Measurements from ENCODE around the gene GLRX5.

DNA sequence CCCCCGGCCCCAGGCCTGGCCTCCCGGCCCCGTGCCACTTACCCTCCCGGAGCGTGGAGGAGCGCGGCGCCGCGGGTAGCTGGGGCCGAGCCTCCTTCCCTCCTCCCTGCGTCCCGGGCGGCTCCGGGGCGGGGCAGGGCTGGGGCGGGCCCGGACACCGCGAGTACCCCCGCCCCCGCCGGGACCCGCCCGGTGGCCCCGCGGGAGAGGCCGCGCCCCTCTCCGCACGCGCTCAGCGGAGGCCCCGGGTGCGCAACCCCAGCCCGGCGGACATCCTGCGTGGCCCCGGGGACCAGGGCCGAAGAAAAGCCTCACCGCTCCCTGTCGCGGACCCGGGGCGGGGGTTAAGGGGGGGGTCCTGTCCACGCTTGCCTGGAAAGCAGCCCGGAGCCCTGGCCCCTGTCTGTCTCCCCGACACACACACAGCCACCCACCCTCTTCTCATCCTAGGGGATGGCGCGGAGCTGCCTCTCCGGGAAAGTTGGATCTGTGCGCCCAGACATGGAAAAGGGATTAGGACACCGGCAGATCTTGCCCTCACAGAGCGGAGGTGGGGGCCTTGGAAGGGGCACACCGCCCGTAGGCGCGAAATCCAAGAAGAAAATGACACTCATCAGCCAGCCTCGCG lies 18.2 kb upstream of the GLRX5 start, which contains the start of gene SYNE3:
- TF ChIP-seq, protein P1, sequence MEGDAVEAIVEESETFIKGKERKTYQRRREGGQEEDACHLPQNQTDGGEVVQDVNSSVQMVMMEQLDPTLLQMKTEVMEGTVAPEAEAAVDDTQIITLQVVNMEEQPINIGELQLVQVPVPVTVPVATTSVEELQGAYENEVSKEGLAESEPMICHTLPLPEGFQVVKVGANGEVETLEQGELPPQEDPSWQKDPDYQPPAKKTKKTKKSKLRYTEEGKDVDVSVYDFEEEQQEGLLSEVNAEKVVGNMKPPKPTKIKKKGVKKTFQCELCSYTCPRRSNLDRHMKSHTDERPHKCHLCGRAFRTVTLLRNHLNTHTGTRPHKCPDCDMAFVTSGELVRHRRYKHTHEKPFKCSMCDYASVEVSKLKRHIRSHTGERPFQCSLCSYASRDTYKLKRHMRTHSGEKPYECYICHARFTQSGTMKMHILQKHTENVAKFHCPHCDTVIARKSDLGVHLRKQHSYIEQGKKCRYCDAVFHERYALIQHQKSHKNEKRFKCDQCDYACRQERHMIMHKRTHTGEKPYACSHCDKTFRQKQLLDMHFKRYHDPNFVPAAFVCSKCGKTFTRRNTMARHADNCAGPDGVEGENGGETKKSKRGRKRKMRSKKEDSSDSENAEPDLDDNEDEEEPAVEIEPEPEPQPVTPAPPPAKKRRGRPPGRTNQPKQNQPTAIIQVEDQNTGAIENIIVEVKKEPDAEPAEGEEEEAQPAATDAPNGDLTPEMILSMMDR (IDR thresholded peaks at IDR 0.05): no peak
- TF ChIP-seq POLR2A (IDR thresholded peaks at IDR 0.05): no peak
